Measurements from ENCODE around the gene CHST6. TPM values are rescaled to one million over a fixed set of nuclear protein-coding genes. Genes with fewer than 3 reads are reported as not detected.

Gene CHST6
- total and polyA plus RNA-seq, 2 of the 8 experiments (the other 6 are each of a cell fraction or from before 2014, with no cell fraction given), result 18.2 to 25.4 TPM

- H2AK5ac ChIP-seq (ENCODE audit: low read depth, low read length), result no peak overlapping the region
- WGBS, 2 experiments (ENCODE audit: extremely low coverage in 1 of 2, insufficient coverage in 1 of 2, insufficient read length in 1 of 2, insufficient replicate concordance in 2 of 2, low coverage in 1 of 2, low lambda C conversion rate in 2 of 2, missing lambda C conversion rate in 1 of 2), result 95% methylated on average over 12 of the region's 12 CpGs; no CpG with 5 or more reads in 1 of the 2 experiments
- no peak overlapping the region for H4K8ac ChIP-seq (ENCODE audit: extremely low read depth, insufficient read depth, low read length)
- H2AFZ ChIP-seq (ENCODE audit: low read length), result no peak overlapping the region
- no peak overlapping the region for H2BK120ac ChIP-seq (replicated peaks; ENCODE audit: low read depth, low read length)
- no peaks in the 10 kb centered on the region for H3K27me3 ChIP-seq (replicated peaks in 1 of 4; ENCODE audit: control insufficient read depth in 3 of 4, extremely low read depth in 1 of 4, insufficient read depth in 3 of 4, low read length in 3 of 4)
- DNase-seq (ENCODE audit: low read depth in 1 of 2, low spot score in 2 of 2), result no peak
- H3K56ac ChIP-seq (replicated peaks; ENCODE audit: insufficient read length, low read depth, low read length), result no peak overlapping the region
- no peak overlapping the region for H2BK15ac ChIP-seq (ENCODE audit: low read length)
- H3K27ac ChIP-seq (ENCODE audit: low read depth, low read length), result no peak overlapping the region
- no peak overlapping the region for H3K4ac ChIP-seq (replicated peaks; ENCODE audit: insufficient read length, low read depth, low read length)
- H3K79me2 ChIP-seq (ENCODE audit: control insufficient read depth in 1 of 2, insufficient read depth in 2 of 2, low read length in 2 of 2), result peaks cover 9 to 63% of the 10 kb centered on the region in 2 experiments; a peak in 2 of 4 replicates
- no peak overlapping the region for H4K91ac ChIP-seq (replicated peaks; ENCODE audit: insufficient read length, low read length)
- TF ChIP-seq ATF2 (IDR thresholded peaks at IDR 0.05; ENCODE audit: low read length), result no peak
- TF ChIP-seq FOSL1 (IDR thresholded peaks at IDR 0.05; ENCODE audit: insufficient read depth, low read depth, low read length), result no peak
- no peak for TF ChIP-seq TEAD4 (IDR thresholded peaks at IDR 0.05; ENCODE audit: low read depth, low read length)
- no peak for TF ChIP-seq PHF8 (conservative IDR thresholded peaks at IDR 0.05; ENCODE audit: low read depth, low read length)
- no peak for TF ChIP-seq ASH2L (IDR thresholded peaks at IDR 0.05; ENCODE audit: low read length)
- no peak overlapping the region for H2BK20ac ChIP-seq (ENCODE audit: low read length)
- peaks cover 0 to 5% (median 2%) of the 10 kb centered on the region in 4 experiments; a peak in 4 of 7 replicates for H3K4me1 ChIP-seq (replicated peaks in 1 of 4; ENCODE audit: control insufficient read depth in 3 of 4, insufficient read depth in 4 of 4, low read length in 3 of 4)
- ChIA-PET CTCF (ENCODE audit: partially characterized antibody) (interaction anchor here (0.9 to 2.2 kb wide), 4 partner anchors 13 to 245 kb away, joined by 4 to 15 read pairs (median 10); partner anchors contain the start of genes CTRB2 and TMEM170A), POLR2A (ENCODE audit: partially characterized antibody) (interaction anchor here (1.3 to 1.9 kb wide), 4 partner anchors 13 to 57 kb away, joined by 3 to 5 read pairs (median 4); partner anchors contain the start of gene CFDP1)
- H3K9me3 ChIP-seq (ENCODE audit: insufficient read depth in 2 of 2, low read depth in 1 of 2, low read length in 1 of 2), result no peaks in the 10 kb centered on the region
- peaks cover 0 to 14% (median 6%) of the 10 kb centered on the region in 4 experiments; a peak in 2 of 8 replicates for H3K36me3 ChIP-seq (ENCODE audit: control insufficient read depth in 2 of 4, insufficient read depth in 4 of 4, low read length in 3 of 4)
- no peak overlapping the region for H3K14ac ChIP-seq (ENCODE audit: insufficient read length)
- no peak overlapping the region for H3K4me2 ChIP-seq (ENCODE audit: insufficient read depth in 1 of 2, low read depth in 2 of 2, low read length in 2 of 2)
- H4K5ac ChIP-seq (ENCODE audit: insufficient read length, low read depth, low read length), result no peak overlapping the region
- no peak overlapping the region for H3K23ac ChIP-seq (ENCODE audit: insufficient read length)
- peaks cover 6% of the 10 kb centered on the region for H3K79me1 ChIP-seq (ENCODE audit: low read depth, low read length)
- H3K4me3 ChIP-seq (ENCODE audit: extremely low read depth in 1 of 4, insufficient read depth in 2 of 4, low read depth in 3 of 4, low read length in 4 of 4), result no peak overlapping the region
- H2BK12ac ChIP-seq (ENCODE audit: low read depth, low read length), result no peak overlapping the region
- peaks cover 7 to 14% of the 10 kb centered on the region in 2 experiments for H4K20me1 ChIP-seq (replicated peaks in 1 of 2; ENCODE audit: control insufficient read depth in 1 of 2, insufficient read depth in 2 of 2, low read length in 2 of 2)
- H2BK5ac ChIP-seq (ENCODE audit: low read depth, low read length), result no peak overlapping the region
- no peak for FAIRE-seq
- no peak overlapping the region for H3K9ac ChIP-seq (replicated peaks in 1 of 4; ENCODE audit: extremely low read depth in 1 of 4, low read depth in 3 of 4, low read length in 3 of 4)
- H3K18ac ChIP-seq (ENCODE audit: extremely low read depth, low read length), result no peak overlapping the region
- H3K23me2 ChIP-seq (ENCODE audit: low read depth, low read length), result no peaks in the 10 kb centered on the region
Observed at GRCh38 chr16:75452464-75453190, 42.6 kb downstream of the CHST6 start.
